Breast epithelium (tissue), 4 donors: ENCODE data around the gene CASP8. TPM values are rescaled to one million over a fixed set of nuclear protein-coding genes. Genes with fewer than 3 reads are reported as not detected.
A peak's percentile ranks its signal among the peaks of the same experiment; 100 is the strongest.
"Not testable (repeated sequence)": the region's sequence is repeated elsewhere in the genome, so short reads cannot be mapped to it uniquely, and the experiment has no call there.

Experiments
- DNase-seq, 2 donors: peaks; one replicate each; pipeline ENCODE4 v3.0.0-alpha.2; 2019; ENCODE audit warnings: low spot score in 2 of 2
- H3K27ac ChIP-seq, 2 donors: fragments of 200-600 bp; sonication (generic) in 1 of 2; one replicate each; pipeline ENCODE4 v1.5.1; 2016 to 2019; ENCODE audit warnings: mild to moderate bottlenecking in 1 of 2
- H3K27me3 ChIP-seq, 2 donors: fragments of 200-600 bp; sonication (generic) in 1 of 2; one replicate each; pipeline versions ENCODE4 v1.5.1 to v1.6.0; 2017 to 2019; ENCODE audit warnings: control low read depth in 1 of 2, mild to moderate bottlenecking in 1 of 2
- H3K36me3 ChIP-seq: fragments of 200-600 bp; one replicate; pipeline ENCODE4 v1.5.1; 2019
- H3K4me1 ChIP-seq, 2 donors: fragments of 200-600 bp; sonication (generic); one replicate each; pipeline ENCODE4 v1.5.1; 2016 to 2019; ENCODE audit warnings: control low read depth in 1 of 2
- H3K4me3 ChIP-seq, 3 donors: fragments of 200-600 bp; sonication (generic); 1 replicate in 2 of 3; 2 replicates in 1 of 3; pipeline ENCODE4 v1.5.1; 2016 to 2019; ENCODE audit warnings: mild to moderate bottlenecking in 3 of 3, moderate library complexity in 2 of 3
- H3K9me3 ChIP-seq, 2 donors: fragments of 200-600 bp; sonication (generic) in 1 of 2; one replicate each; pipeline ENCODE4 v1.5.1; 2016 to 2019; ENCODE audit warnings: control low read depth in 1 of 2
- POLR2A ChIP-seq: fragments of 450-650 bp; IDR thresholded peaks from one replicate; pipeline ENCODE4 v1.6.1; 2016; ENCODE audit warnings: antibody characterized with exemption, mild to moderate bottlenecking, moderate library complexity
- POLR2AphosphoS5 ChIP-seq, 3 donors: sonication (generic); formaldehyde crosslinking; IDR thresholded peaks; one replicate each; pipeline ENCODE4 v1.6.1; 2017; ENCODE audit warnings: antibody characterized with exemption in 3 of 3
- intact Hi-C: fragments of 100-400 bp; cut with DNase I; formaldehyde crosslinking; loops from one replicate; pipeline ENCODE4 v1.15.1; 2023; ENCODE audit warnings: low total_unique reads
- total RNA-seq, 3 donors: library from RNA; depleted of rRNA; stranded (reverse); fragments of >200 nt; gene quantifications; one replicate each; pipeline ENCODE4 v1.1.0, GENCODE V29; 2016
- TF ChIP-seq, protein P1 (sequence below), 3 donors: fragments of 450-650 bp; IDR thresholded peaks; one replicate each; pipeline ENCODE4 v1.5.1; 2016 to 2017; ENCODE audit warnings: antibody characterized with exemption in 3 of 3, mild to moderate bottlenecking in 3 of 3, moderate library complexity in 3 of 3

Gene CASP8
- total RNA-seq, 3 donors from 2014 or later, result 18.2 to 28.8 (median 21.3) TPM

DNA sequence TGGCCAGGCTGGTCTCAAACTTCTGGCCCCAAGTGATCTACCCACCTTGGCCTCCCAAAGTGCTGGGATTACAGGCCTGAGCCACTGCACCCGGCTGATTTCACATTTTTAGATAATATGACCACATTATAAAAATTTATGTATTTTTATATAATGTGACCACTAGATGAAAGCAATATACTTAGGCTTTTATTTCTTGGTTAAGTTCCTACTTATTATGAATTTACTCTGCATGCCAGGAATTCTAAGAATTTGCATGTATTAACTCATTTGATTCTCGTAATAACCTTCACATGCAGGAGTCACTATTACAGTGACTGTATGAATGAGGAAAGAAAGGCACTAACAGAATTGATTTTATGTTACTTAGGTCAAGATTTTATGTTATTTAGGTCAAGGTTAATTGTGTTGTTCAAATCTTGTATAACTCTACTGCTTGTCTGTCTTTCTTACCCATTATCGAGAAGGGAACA, 25.6 kb upstream of the CASP8 start:
- no peaks in the 10 kb centered on the region for H3K9me3 ChIP-seq
- H3K4me1 ChIP-seq, result peaks cover 0 to 11% of the 10 kb centered on the region in 2 donors
- H3K4me3 ChIP-seq, result peak overlapping the region in 2 of 3 donors; percentile 55 to 65
- H3K27me3 ChIP-seq, result no peaks in the 10 kb centered on the region
- no peak overlapping the region for H3K27ac ChIP-seq
- TF ChIP-seq, protein P1, sequence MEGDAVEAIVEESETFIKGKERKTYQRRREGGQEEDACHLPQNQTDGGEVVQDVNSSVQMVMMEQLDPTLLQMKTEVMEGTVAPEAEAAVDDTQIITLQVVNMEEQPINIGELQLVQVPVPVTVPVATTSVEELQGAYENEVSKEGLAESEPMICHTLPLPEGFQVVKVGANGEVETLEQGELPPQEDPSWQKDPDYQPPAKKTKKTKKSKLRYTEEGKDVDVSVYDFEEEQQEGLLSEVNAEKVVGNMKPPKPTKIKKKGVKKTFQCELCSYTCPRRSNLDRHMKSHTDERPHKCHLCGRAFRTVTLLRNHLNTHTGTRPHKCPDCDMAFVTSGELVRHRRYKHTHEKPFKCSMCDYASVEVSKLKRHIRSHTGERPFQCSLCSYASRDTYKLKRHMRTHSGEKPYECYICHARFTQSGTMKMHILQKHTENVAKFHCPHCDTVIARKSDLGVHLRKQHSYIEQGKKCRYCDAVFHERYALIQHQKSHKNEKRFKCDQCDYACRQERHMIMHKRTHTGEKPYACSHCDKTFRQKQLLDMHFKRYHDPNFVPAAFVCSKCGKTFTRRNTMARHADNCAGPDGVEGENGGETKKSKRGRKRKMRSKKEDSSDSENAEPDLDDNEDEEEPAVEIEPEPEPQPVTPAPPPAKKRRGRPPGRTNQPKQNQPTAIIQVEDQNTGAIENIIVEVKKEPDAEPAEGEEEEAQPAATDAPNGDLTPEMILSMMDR (IDR thresholded peaks at IDR 0.05), result no peak
- TF ChIP-seq POLR2A, result no peak
- TF ChIP-seq POLR2AphosphoS5 (IDR thresholded peaks at IDR 0.05), result no peak
- no peaks in the 10 kb centered on the region for H3K36me3 ChIP-seq
- intact Hi-C loops, result no loop called here
- no peak for DNase-seq

DNA sequence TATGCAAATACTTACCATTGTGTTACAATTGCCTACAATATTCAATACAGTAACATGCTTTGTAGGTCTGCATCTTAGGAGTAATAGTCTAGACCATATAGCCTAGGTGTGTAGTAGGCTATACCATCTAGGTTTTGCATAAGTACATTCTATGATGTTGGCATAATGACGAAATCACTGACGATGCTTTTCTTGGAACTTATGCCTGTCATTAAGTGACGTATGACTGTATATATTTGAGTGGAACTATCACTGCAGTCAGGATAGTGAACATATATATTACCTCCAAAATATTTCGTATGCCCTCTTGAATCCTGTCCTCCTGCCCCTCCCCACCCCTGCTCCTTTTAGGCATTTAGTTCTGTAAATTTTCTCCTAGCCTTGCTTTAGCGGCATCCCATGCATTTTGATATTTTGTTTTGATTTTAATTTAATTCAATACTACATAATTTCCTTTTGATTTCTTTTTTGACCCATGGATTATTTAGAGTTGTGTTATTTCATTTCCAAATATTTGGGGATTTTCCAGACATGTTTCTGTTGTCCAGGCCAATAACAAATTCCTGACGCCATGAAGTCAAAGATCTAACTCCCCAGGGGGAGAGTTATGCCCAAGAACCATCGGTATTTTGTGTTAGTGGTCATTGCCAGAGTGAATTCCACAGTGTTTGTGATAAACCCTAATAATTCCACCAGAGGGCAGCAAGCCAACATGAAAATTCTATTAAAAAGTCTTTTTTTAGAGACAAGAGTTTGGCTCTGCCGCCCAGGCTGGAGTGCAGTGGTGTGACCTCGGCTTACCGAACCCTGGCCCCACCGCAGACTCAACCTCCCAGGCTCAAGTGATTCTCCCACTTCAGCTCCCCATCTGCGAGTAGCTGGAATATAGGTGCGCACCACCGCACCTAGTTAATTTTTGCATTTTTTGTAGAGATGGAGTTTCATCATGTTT, 24.2 kb upstream of the CASP8 start:
- peaks cover 0 to 11% of the 10 kb centered on the region in 2 donors for H3K4me1 ChIP-seq
- intact Hi-C loops, result no loop called here
- TF ChIP-seq POLR2AphosphoS5 (IDR thresholded peaks at IDR 0.05) (peak in 1 of 3 donors; percentile 39), POLR2A (no peak)
- TF ChIP-seq, protein P1 (IDR thresholded peaks at IDR 0.05), result peak; percentile 8 to 59 (median 58)
- peak in 1 of 2 donors; percentile 28 for DNase-seq
- peak overlapping the region in 1 of 3 donors; percentile 13 for H3K4me3 ChIP-seq
- H3K9me3 ChIP-seq, result no peaks in the 10 kb centered on the region
- H3K36me3 ChIP-seq, result no peaks in the 10 kb centered on the region
- H3K27me3 ChIP-seq, result no peaks in the 10 kb centered on the region
- H3K27ac ChIP-seq, result no peak overlapping the region

- DNase-seq, result no peak
- H3K27ac ChIP-seq, result no peak overlapping the region
- TF ChIP-seq POLR2AphosphoS5 (IDR thresholded peaks at IDR 0.05) (no peak), POLR2A (no peak)
- TF ChIP-seq, protein P1 (IDR thresholded peaks at IDR 0.05), result no peak
- no peaks in the 10 kb centered on the region for H3K36me3 ChIP-seq
- no peaks in the 10 kb centered on the region for H3K27me3 ChIP-seq
- intact Hi-C loops, result no loop called here
- H3K4me3 ChIP-seq, result no peak overlapping the region
- no peaks in the 10 kb centered on the region for H3K9me3 ChIP-seq
- H3K4me1 ChIP-seq, result peaks cover 0 to 5% of the 10 kb centered on the region in 2 donors
These were observed 22.7 kb upstream of the CASP8 start for GRCh38 chr2:201237486-201238123.

DNA sequence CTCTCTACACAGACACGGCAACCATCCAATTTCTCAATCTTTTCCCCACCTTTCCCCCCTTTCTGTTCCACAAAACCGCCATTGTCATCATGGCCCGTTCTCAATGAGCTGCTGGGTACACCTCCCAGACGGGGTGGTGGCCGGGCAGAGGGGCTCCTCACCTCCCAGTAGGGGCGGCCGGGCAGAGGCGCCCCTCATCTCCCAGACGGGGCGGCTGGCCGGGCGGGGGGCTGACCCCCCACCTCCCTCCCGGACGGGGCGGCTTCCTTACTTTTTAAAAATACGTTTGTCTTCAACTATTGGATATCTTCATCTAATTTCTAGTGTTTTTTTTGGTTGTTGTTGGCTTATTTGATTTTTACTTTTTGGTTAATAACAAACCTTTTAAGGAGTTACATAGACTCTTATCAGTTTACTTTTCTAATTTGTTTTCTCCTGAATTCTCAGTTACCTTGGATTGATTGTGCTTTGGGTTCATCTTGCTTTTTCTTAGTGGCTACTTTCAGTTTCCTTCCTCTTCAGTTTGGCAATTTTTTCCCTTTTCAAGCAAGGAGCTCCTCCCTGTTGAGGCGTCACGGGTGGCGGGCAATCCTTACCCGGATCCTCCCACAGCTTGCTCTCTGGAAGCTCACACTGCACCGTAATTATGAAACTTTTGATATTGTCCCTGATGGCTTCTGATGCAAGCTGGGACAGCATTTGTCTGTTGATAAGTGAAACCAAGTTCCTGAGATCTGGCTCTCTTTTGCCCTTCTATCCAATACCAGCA, 21.0 kb upstream of the CASP8 start:
- DNase-seq, intact Hi-C loops, H3K27ac ChIP-seq, H3K36me3 ChIP-seq, H3K27me3 ChIP-seq, H3K4me1 ChIP-seq, H3K9me3 ChIP-seq, H3K4me3 ChIP-seq: not testable (repeated sequence)
- peak in 1 of 3 donors; percentile 17 for TF ChIP-seq POLR2AphosphoS5 (IDR thresholded peaks at IDR 0.05)

DNA sequence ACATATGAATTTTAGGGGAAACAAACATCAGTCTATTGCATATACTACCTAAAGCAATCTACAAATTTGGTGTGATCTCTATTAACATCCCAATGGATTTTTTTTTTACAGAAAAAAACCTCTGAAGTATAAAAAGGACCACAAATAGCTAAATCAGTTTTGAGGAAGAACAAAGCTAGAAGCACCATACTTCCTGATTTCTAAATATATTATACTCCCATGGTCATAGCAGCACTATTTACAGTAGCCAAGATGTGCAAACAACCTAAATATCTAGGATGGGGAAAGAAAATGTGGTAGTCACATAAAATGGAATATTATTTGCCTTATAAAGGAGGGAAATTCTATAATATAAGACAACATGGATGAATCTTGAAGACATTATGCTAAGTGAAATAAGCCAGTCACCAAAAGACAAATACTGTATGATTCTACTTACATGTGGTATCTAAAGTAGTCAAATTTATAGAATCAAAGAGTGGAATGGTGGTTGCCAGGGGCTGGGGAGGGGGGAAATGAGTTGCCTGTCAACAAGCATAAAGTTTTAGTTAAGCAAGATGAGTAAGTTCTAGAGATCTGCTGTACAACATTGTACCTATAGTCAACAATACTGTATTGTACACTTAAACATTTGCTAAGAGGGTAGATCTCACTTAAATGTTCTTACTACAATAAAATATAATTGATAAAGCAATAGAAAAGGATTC, 17.6 kb upstream of the CASP8 start:
- DNase-seq, result no peak
- Histone ChIP-seq H3K36me3 (no peaks in the 10 kb centered on the region), H3K27me3 (no peaks in the 10 kb centered on the region), H3K9me3 (no peaks in the 10 kb centered on the region), H3K4me1 (no peaks in the 10 kb centered on the region), H3K27ac (no peak overlapping the region), H3K4me3 (no peak overlapping the region)
- no peak for TF ChIP-seq POLR2A
- TF ChIP-seq, protein P1 (IDR thresholded peaks at IDR 0.05), result no peak
- TF ChIP-seq POLR2AphosphoS5 (IDR thresholded peaks at IDR 0.05), result no peak
- intact Hi-C loops, result no loop called here
